ENCODE measurements around the gene VWA1.

DNA sequence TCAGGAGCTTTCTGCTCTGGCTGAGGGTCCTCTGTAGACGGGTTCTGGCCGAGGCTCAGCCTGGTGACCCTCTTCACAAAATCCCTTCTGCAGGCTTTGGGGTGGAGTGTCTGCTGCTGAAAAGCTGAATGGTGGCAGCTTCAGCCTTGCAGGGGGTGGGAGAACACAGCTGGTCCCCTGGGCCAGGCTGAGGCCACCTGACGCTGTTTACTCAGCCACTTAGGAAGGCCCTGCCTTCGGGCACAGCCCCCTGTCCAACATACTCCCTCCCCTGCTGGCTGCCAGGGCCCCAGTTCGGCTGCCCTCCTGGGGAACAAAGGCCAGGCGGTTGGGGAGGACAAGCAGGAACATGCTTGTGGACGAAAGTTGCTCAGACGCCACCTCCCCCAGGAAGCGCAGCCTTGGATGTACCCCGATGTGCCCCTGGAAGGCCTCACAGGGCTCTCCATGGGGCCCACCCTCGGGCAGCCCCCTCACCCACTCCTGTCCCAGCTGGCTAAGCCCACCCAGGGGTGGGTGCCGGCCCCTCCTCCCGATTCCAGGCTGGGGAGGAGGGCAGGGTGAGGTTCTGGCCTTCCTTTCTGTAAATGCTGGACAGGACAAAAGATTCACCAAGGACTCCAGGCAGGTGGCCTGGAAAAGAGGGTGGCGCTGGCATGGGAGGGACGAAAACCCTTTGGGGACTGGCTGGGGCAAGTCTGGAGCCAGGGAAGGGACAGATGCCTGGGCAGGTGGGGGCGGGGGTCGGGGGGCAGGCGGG is 14.2 kb upstream of the VWA1 start, which contains the start of gene ANKRD65:
- TF ChIP-seq POLR2A (IDR thresholded peaks at IDR 0.05) (no peak), POLR2AphosphoS5 (IDR thresholded peaks at IDR 0.05) (no peak)
- TF ChIP-seq, protein P1, sequence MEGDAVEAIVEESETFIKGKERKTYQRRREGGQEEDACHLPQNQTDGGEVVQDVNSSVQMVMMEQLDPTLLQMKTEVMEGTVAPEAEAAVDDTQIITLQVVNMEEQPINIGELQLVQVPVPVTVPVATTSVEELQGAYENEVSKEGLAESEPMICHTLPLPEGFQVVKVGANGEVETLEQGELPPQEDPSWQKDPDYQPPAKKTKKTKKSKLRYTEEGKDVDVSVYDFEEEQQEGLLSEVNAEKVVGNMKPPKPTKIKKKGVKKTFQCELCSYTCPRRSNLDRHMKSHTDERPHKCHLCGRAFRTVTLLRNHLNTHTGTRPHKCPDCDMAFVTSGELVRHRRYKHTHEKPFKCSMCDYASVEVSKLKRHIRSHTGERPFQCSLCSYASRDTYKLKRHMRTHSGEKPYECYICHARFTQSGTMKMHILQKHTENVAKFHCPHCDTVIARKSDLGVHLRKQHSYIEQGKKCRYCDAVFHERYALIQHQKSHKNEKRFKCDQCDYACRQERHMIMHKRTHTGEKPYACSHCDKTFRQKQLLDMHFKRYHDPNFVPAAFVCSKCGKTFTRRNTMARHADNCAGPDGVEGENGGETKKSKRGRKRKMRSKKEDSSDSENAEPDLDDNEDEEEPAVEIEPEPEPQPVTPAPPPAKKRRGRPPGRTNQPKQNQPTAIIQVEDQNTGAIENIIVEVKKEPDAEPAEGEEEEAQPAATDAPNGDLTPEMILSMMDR (IDR thresholded peaks at IDR 0.05), result no peak
